ENCODE measurements around the gene BEX1.
"Not testable (repeated sequence)": the region's sequence is repeated elsewhere in the genome, so short reads cannot be mapped to it uniquely, and the experiment has no call there.

DNA sequence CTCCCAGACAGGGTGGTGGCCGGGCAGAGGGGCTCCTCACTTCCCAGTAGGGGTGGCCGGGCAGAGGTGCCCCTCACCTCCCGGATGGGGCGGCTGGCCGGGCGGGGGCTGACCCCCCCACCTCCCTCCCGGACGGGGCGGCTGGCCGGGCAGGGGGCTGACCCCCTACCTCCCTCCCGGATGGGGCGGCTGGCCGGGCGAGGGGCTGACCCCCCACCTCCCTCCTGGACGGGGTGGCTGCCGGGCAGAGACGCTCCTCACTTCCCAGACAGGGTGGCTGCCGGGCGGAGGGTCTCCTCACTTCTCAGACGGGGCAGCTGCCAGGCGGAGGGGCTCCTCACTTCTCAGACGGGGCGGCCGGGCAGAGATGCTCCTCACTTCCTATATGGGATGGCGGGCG, 40.4 kb upstream of the BEX1 start:
- TF ChIP-seq, protein P1, sequence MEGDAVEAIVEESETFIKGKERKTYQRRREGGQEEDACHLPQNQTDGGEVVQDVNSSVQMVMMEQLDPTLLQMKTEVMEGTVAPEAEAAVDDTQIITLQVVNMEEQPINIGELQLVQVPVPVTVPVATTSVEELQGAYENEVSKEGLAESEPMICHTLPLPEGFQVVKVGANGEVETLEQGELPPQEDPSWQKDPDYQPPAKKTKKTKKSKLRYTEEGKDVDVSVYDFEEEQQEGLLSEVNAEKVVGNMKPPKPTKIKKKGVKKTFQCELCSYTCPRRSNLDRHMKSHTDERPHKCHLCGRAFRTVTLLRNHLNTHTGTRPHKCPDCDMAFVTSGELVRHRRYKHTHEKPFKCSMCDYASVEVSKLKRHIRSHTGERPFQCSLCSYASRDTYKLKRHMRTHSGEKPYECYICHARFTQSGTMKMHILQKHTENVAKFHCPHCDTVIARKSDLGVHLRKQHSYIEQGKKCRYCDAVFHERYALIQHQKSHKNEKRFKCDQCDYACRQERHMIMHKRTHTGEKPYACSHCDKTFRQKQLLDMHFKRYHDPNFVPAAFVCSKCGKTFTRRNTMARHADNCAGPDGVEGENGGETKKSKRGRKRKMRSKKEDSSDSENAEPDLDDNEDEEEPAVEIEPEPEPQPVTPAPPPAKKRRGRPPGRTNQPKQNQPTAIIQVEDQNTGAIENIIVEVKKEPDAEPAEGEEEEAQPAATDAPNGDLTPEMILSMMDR (IDR thresholded peaks at IDR 0.05; ENCODE audit: borderline replicate concordance, extremely low read depth, low read length, poor library complexity, severe bottlenecking): not testable (repeated sequence)
- TF ChIP-seq EZH2 (IDR thresholded peaks at IDR 0.05; ENCODE audit: borderline replicate concordance, low read depth, low read length, severe bottlenecking): not testable (repeated sequence)
